ENCODE results near the gene COPG1.

DNA sequence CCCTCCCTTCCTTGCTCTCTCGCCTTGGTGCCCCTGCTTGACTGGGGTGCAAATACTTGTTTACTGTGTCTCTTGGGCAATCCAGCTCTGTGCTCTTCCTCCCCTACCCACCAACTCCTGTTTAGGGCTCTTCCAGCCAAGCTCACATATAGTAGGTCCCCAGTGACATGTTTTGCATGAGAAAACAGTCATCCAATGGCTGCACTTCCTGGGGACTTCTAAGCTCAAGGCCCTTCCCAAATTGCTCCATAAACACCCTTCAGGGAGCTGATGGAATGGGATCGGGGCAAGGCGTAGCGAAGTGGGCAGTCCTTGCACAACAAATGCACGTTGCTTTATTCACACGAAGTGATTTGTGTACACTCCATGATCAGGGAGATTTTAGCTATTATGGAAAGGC is 9.4 kb upstream of the COPG1 start:
- TF ChIP-seq, protein P1, sequence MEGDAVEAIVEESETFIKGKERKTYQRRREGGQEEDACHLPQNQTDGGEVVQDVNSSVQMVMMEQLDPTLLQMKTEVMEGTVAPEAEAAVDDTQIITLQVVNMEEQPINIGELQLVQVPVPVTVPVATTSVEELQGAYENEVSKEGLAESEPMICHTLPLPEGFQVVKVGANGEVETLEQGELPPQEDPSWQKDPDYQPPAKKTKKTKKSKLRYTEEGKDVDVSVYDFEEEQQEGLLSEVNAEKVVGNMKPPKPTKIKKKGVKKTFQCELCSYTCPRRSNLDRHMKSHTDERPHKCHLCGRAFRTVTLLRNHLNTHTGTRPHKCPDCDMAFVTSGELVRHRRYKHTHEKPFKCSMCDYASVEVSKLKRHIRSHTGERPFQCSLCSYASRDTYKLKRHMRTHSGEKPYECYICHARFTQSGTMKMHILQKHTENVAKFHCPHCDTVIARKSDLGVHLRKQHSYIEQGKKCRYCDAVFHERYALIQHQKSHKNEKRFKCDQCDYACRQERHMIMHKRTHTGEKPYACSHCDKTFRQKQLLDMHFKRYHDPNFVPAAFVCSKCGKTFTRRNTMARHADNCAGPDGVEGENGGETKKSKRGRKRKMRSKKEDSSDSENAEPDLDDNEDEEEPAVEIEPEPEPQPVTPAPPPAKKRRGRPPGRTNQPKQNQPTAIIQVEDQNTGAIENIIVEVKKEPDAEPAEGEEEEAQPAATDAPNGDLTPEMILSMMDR (IDR thresholded peaks at IDR 0.05): no peak
- TF ChIP-seq POLR2AphosphoS5 (IDR thresholded peaks at IDR 0.05; ENCODE audit: low read depth, low read length) (no peak), TCF7L2 (IDR thresholded peaks at IDR 0.05; ENCODE audit: low read depth, low read length) (no peak), SIN3A (IDR thresholded peaks at IDR 0.05; ENCODE audit: borderline replicate concordance, insufficient read depth, low read depth, low read length) (no peak)

Measured in Panc1 (cell line).